ENCODE data around the gene SLC35E2B. TPM values are rescaled to one million over a fixed set of nuclear protein-coding genes. Genes with fewer than 3 reads are reported as not detected.

The SLC35E2B gene
- total RNA-seq, 1 donor from 2014 or later: 45.1 TPM

DNA sequence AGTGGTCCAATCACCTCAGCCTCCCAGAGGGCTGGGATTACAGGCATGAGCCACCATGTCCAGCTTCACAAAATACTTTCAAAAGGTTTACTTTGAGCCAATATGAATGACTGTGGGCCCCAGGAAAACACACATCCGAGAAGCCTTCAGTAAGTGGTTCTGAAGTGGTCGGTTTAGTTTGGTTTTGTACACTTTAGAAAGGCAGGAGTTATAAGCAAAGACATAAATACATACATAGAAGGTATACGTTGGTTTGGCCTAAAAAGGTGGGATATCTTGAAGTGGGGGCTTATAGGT is 80.5 kb downstream of the SLC35E2B start:
- TF ChIP-seq, protein P1, sequence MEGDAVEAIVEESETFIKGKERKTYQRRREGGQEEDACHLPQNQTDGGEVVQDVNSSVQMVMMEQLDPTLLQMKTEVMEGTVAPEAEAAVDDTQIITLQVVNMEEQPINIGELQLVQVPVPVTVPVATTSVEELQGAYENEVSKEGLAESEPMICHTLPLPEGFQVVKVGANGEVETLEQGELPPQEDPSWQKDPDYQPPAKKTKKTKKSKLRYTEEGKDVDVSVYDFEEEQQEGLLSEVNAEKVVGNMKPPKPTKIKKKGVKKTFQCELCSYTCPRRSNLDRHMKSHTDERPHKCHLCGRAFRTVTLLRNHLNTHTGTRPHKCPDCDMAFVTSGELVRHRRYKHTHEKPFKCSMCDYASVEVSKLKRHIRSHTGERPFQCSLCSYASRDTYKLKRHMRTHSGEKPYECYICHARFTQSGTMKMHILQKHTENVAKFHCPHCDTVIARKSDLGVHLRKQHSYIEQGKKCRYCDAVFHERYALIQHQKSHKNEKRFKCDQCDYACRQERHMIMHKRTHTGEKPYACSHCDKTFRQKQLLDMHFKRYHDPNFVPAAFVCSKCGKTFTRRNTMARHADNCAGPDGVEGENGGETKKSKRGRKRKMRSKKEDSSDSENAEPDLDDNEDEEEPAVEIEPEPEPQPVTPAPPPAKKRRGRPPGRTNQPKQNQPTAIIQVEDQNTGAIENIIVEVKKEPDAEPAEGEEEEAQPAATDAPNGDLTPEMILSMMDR (IDR thresholded peaks at IDR 0.05; ENCODE audit: insufficient read depth, low read depth, low read length): no peak
- no peak for TF ChIP-seq EZH2 (IDR thresholded peaks at IDR 0.05; ENCODE audit: insufficient read depth, low read length)
- no peak for FAIRE-seq
- Histone ChIP-seq H3K9ac (ENCODE audit: low read length) (no peak overlapping the region), H3K4me3 (ENCODE audit: insufficient read depth, low read depth, low read length) (no peak overlapping the region), H3K27ac (ENCODE audit: low read depth, low read length) (no peak overlapping the region), H3K27me3 (ENCODE audit: insufficient read depth, low read length) (no peaks in the 10 kb centered on the region), H3K4me2 (ENCODE audit: low read length) (no peak overlapping the region), H3K79me2 (ENCODE audit: insufficient read depth, low read length) (peaks cover 28% of the 10 kb centered on the region), H2AFZ (ENCODE audit: low read depth, low read length) (no peak overlapping the region), H4K20me1 (ENCODE audit: insufficient read depth, low read length) (peaks cover 31% of the 10 kb centered on the region), H3K9me3 (ENCODE audit: insufficient read depth, low read depth, low read length) (no peaks in the 10 kb centered on the region), H3K36me3 (ENCODE audit: insufficient read depth, low read length) (no peaks in the 10 kb centered on the region), H3K4me1 (ENCODE audit: insufficient read depth, low read length) (peaks cover 23% of the 10 kb centered on the region)
- H3K27me3 Mint-ChIP-seq (ENCODE audit: low read depth, unreplicated experiment): peaks cover 3% of the 10 kb centered on the region
- no peak overlapping the region for H3K4me3 Mint-ChIP-seq (ENCODE audit: unreplicated experiment)
- no peaks in the 10 kb centered on the region for H3K9me3 Mint-ChIP-seq (ENCODE audit: unreplicated experiment)
- H3K27ac Mint-ChIP-seq (ENCODE audit: unreplicated experiment): no peak overlapping the region
- H3K4me1 Mint-ChIP-seq (ENCODE audit: low read depth, unreplicated experiment): peaks cover 11% of the 10 kb centered on the region
- peaks cover 4% of the 10 kb centered on the region for H3K36me3 Mint-ChIP-seq (ENCODE audit: low read depth, unreplicated experiment)
- no peak for DNase-seq (ENCODE audit: low read depth)

GRCh38 chr1:1610796-1611195 is 81.8 kb downstream of the SLC35E2B start:
- H3K9me3 Mint-ChIP-seq (ENCODE audit: unreplicated experiment): no peaks in the 10 kb centered on the region
- H3K4me1 Mint-ChIP-seq (ENCODE audit: low read depth, unreplicated experiment): peaks cover 11% of the 10 kb centered on the region
- H3K27ac Mint-ChIP-seq (ENCODE audit: unreplicated experiment): no peak overlapping the region
- no peak overlapping the region for H3K4me3 ChIP-seq (ENCODE audit: insufficient read depth, low read depth, low read length)
- peaks cover 6% of the 10 kb centered on the region for H3K27me3 Mint-ChIP-seq (ENCODE audit: low read depth, unreplicated experiment)
- no peak overlapping the region for H3K9ac ChIP-seq (ENCODE audit: low read length)
- H3K27ac ChIP-seq (ENCODE audit: low read depth, low read length): no peak overlapping the region
- no peaks in the 10 kb centered on the region for H3K27me3 ChIP-seq (ENCODE audit: insufficient read depth, low read length)
- H3K4me1 ChIP-seq (ENCODE audit: insufficient read depth, low read length): peaks cover 14% of the 10 kb centered on the region
- H3K36me3 Mint-ChIP-seq (ENCODE audit: low read depth, unreplicated experiment): peaks cover 4% of the 10 kb centered on the region
- H4K20me1 ChIP-seq (ENCODE audit: insufficient read depth, low read length): peaks cover 23% of the 10 kb centered on the region
- H3K79me2 ChIP-seq (ENCODE audit: insufficient read depth, low read length): peaks cover 17% of the 10 kb centered on the region
- no peaks in the 10 kb centered on the region for H3K9me3 ChIP-seq (ENCODE audit: insufficient read depth, low read depth, low read length)
- H3K4me2 ChIP-seq (ENCODE audit: low read length): no peak overlapping the region
- DNase-seq (ENCODE audit: low read depth) (no peak), FAIRE-seq (no peak)
- H3K36me3 ChIP-seq (ENCODE audit: insufficient read depth, low read length): no peaks in the 10 kb centered on the region
- TF ChIP-seq, protein P1 (IDR thresholded peaks at IDR 0.05; ENCODE audit: insufficient read depth, low read depth, low read length): no peak
- TF ChIP-seq EZH2 (IDR thresholded peaks at IDR 0.05; ENCODE audit: insufficient read depth, low read length): no peak
- no peak overlapping the region for H3K4me3 Mint-ChIP-seq (ENCODE audit: unreplicated experiment)
- no peak overlapping the region for H2AFZ ChIP-seq (ENCODE audit: low read depth, low read length)

GRCh38 chr1:1609822-1610485 is 82.6 kb downstream of the SLC35E2B start:
- Mint-ChIP-seq H3K9me3 (ENCODE audit: unreplicated experiment) (no peaks in the 10 kb centered on the region), H3K27ac (ENCODE audit: unreplicated experiment) (peak overlapping the region; percentile 41), H3K4me1 (ENCODE audit: low read depth, unreplicated experiment) (peaks cover 11% of the 10 kb centered on the region), H3K4me3 (ENCODE audit: unreplicated experiment) (no peak overlapping the region), H3K36me3 (ENCODE audit: low read depth, unreplicated experiment) (peaks cover 4% of the 10 kb centered on the region), H3K27me3 (ENCODE audit: low read depth, unreplicated experiment) (peaks cover 7% of the 10 kb centered on the region)
- Histone ChIP-seq H3K4me2 (ENCODE audit: low read length) (no peak overlapping the region), H3K36me3 (ENCODE audit: insufficient read depth, low read length) (no peaks in the 10 kb centered on the region), H3K9ac (ENCODE audit: low read length) (no peak overlapping the region), H3K9me3 (ENCODE audit: insufficient read depth, low read depth, low read length) (no peaks in the 10 kb centered on the region), H2AFZ (ENCODE audit: low read depth, low read length) (no peak overlapping the region), H3K4me1 (ENCODE audit: insufficient read depth, low read length) (peaks cover 14% of the 10 kb centered on the region), H3K79me2 (ENCODE audit: insufficient read depth, low read length) (peaks cover 16% of the 10 kb centered on the region), H3K27ac (ENCODE audit: low read depth, low read length) (no peak overlapping the region), H3K27me3 (ENCODE audit: insufficient read depth, low read length) (no peaks in the 10 kb centered on the region), H4K20me1 (ENCODE audit: insufficient read depth, low read length) (peaks cover 22% of the 10 kb centered on the region), H3K4me3 (ENCODE audit: insufficient read depth, low read depth, low read length) (no peak overlapping the region)
- TF ChIP-seq, protein P1 (IDR thresholded peaks at IDR 0.05; ENCODE audit: insufficient read depth, low read depth, low read length): no peak
- TF ChIP-seq EZH2 (IDR thresholded peaks at IDR 0.05; ENCODE audit: insufficient read depth, low read length): no peak
- FAIRE-seq (no peak), DNase-seq (ENCODE audit: low read depth) (no peak)
